ENCODE measurements around the gene C6orf52. TPM values are rescaled to one million over a fixed set of nuclear protein-coding genes. Genes with fewer than 3 reads are reported as not detected.
A peak's percentile ranks its signal among the peaks of the same experiment; 100 is the strongest.

Gene C6orf52
- total and polyA plus RNA-seq, 9 of the 15 experiments (the other 6 are each of a cell fraction or from before 2014, with no cell fraction given), result 6.7 to 37.0 (median 11.1) TPM

DNA sequence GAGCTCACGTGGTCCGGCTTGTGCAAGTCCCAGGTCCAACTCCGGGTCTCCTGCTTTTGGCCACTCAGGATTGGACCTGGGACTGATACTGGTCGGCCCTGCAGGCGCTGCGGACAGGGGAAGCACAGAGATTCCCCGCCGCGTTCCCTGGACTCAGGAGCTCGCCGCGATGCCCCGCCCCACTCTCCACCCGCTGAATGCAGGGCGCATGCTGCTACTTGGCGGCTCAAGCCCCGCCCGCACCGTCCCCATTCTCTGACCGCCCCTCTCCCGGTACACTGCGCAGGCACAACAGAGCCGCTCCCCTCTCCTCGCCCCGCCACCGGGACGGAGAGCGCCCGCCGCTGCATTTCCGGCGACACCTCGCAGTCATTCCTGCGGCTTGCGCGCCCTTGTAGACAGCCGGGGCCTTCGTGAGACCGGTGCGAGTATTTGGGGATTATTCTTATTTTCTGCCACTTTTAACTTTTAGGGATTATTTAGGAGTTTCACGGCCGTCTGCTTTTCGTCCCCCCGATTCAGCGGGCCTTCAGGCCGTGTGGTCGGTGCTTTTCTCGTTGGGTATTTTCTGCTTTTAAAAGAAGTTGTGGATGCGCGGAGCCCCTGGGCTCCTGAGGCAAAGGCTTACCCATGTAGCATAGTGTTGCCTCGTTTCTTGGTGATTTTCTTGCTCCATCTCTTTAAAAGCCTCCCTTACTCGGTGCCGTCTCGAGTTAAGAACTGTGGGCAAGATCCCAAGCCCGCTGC lies 28.6 kb upstream of the C6orf52 start, which contains the start of gene TMEM14C (continued):
- TF ChIP-seq, protein P1, sequence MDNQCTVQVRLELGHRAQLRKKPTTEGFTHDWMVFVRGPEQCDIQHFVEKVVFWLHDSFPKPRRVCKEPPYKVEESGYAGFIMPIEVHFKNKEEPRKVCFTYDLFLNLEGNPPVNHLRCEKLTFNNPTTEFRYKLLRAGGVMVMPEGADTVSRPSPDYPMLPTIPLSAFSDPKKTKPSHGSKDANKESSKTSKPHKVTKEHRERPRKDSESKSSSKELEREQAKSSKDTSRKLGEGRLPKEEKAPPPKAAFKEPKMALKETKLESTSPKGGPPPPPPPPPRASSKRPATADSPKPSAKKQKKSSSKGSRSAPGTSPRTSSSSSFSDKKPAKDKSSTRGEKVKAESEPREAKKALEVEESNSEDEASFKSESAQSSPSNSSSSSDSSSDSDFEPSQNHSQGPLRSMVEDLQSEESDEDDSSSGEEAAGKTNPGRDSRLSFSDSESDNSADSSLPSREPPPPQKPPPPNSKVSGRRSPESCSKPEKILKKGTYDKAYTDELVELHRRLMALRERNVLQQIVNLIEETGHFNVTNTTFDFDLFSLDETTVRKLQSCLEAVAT (IDR thresholded peaks at IDR 0.05), result peak; percentile 76 to 84; a peak in 3 of 4 replicates
- TF ChIP-seq MED1 (CRISPR knock-in tag; IDR thresholded peaks at IDR 0.05; ENCODE audit: borderline replicate concordance) (no peak), SIX5 (IDR thresholded peaks at IDR 0.05; ENCODE audit: borderline replicate concordance in 1 of 2, insufficient read depth in 1 of 2, low read depth in 1 of 2, low read length in 2 of 2) (no peak), MBD2 (IDR thresholded peaks at IDR 0.05; ENCODE audit: borderline replicate concordance, low read depth) (0 out of 2 replicates have a peak, but pooled peaks have one; percentile 64), NKRF (IDR thresholded peaks at IDR 0.05; ENCODE audit: borderline replicate concordance) (peak; percentile 68), NFIC (IDR thresholded peaks at IDR 0.05) (peak; percentile 77; the same call in 1 of the 2 replicates), SREBF1 (IDR thresholded peaks at IDR 0.05; ENCODE audit: borderline replicate concordance, low read depth, low read length) (no peak), SMAD1 (IDR thresholded peaks at IDR 0.05; ENCODE audit: low read depth, low read length, partially characterized antibody) (peak; percentile 21), BRCA1 (IDR thresholded peaks at IDR 0.05) (no peak), BRCA1 (CRISPR knock-in tag; IDR thresholded peaks at IDR 0.05) (no peak), POLR2AphosphoS2 (IDR thresholded peaks at IDR 0.05; ENCODE audit: low read length) (peak; percentile 84; the same call in 1 of the 2 replicates), TAF1 (IDR thresholded peaks at IDR 0.05; ENCODE audit: control insufficient read depth, extremely low read depth, insufficient read depth, low read length, severe bottlenecking) (peak; percentile 95), HEY1 (CRISPR knock-in tag; IDR thresholded peaks at IDR 0.05; ENCODE audit: borderline replicate concordance) (no peak), CREM (IDR thresholded peaks at IDR 0.05; ENCODE audit: low read depth) (peak; percentile 61; the same call in 1 of the 2 replicates), ELF2 (CRISPR knock-in tag; IDR thresholded peaks at IDR 0.05) (no peak), CSDE1 (IDR thresholded peaks at IDR 0.05) (no peak), ZFP36 (IDR thresholded peaks at IDR 0.05; ENCODE audit: low read depth, low read length, partially characterized antibody) (peak; percentile 61), SAFB2 (IDR thresholded peaks at IDR 0.05; ENCODE audit: borderline replicate concordance, low read depth, low read length, severe bottlenecking) (no peak), ZBTB7A (IDR thresholded peaks at IDR 0.05; ENCODE audit: borderline replicate concordance, control insufficient read depth, low read depth, low read length) (peak; percentile 70; the same call in 1 of the 2 replicates), KDM2B (CRISPR knock-in tag; IDR thresholded peaks at IDR 0.05) (no peak; the same call in 1 of the 2 replicates), SMAD2 (IDR thresholded peaks at IDR 0.05; ENCODE audit: low read depth, low read length) (no peak), FOS (IDR thresholded peaks at IDR 0.05; ENCODE audit: extremely low read depth, insufficient read length) (no peak), ZNF766 (CRISPR knock-in tag; conservative IDR thresholded peaks at IDR 0.05) (0 out of 2 replicates have a peak, but pooled peaks have one; percentile 61), ZNF41 (CRISPR knock-in tag; conservative IDR thresholded peaks at IDR 0.05) (no peak), GATAD2A (IDR thresholded peaks at IDR 0.05) (no peak)
- TF ChIP-seq, protein P2, sequence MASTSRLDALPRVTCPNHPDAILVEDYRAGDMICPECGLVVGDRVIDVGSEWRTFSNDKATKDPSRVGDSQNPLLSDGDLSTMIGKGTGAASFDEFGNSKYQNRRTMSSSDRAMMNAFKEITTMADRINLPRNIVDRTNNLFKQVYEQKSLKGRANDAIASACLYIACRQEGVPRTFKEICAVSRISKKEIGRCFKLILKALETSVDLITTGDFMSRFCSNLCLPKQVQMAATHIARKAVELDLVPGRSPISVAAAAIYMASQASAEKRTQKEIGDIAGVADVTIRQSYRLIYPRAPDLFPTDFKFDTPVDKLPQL (IDR thresholded peaks at IDR 0.05; ENCODE audit: extremely low read depth, insufficient read length), result peak; percentile 22
